Coronary artery (tissue), 2 donors: ENCODE measurements around the gene CCL2.

ENCODE experiments used
- DNase-seq: peaks from one replicate; pipeline ENCODE4 v3.0.0-alpha.2; 2017; ENCODE audit warnings: low spot score
- H3K27ac ChIP-seq, 2 donors: fragments of 200-600 bp; sonication (generic); one replicate each; pipeline ENCODE4 v1.5.1; 2016 to 2019
- H3K4me3 ChIP-seq: fragments of 200-600 bp; sonication (generic); 2 replicates; pipeline ENCODE4 v1.5.1; 2016; ENCODE audit warnings: mild to moderate bottlenecking, moderate library complexity
- CTCF ChIP-seq: fragments of 200-600 bp; sonication (generic); IDR thresholded peaks from one replicate; pipeline ENCODE4 v1.5.1; 2019; ENCODE audit warnings: antibody characterized with exemption

CCL2 gene

DNA sequence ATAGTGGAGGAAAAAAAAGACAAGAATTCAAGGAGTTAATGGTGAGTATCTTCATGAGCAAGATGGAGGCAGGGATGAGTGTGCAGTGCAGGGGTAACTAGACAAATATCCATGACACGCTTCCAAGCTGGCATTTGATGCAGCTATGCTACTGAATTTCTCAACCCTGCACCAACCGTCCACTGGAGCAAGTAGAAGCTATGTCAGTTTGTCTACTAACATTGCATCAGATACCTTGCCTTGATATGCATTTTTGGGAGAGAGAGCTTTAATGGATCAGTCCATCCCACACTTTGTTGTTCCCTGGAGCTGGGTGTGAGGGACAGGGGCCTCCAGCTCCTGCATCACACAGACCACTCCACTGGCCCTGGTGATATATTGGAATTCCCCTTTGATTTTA is 46.9 kb downstream of the CCL2 start:
- Histone ChIP-seq H3K27ac (no peak overlapping the region), H3K4me3 (no peak overlapping the region)
- DNase-seq, result peak; percentile 14
- TF ChIP-seq CTCF, result no peak

- no peak overlapping the region for H3K27ac ChIP-seq
- peak; percentile 14 for DNase-seq
- TF ChIP-seq CTCF, result no peak
- H3K4me3 ChIP-seq, result no peak overlapping the region
Measured at GRCh38 chr17:34302636-34303035, 47.6 kb downstream of the CCL2 start.

DNA sequence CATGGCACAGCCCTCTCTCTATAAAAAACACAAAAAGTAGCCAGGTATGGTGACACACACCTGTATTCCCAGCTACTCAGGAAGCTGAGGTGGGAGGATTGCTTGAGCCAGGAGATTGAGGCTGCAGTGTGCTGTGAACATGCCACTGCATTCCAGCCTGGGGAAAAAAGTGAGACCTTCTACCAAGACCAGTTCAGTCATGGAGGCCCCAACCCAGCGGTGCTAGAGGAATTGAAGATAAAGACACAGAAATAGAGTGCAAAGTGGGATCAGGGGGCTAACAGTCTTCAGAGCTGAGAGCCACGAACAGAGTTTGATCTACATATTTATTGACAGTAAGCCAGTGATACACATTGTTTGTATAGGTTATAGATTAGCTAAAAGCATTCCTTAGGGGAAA is 48.5 kb downstream of the CCL2 start:
- Histone ChIP-seq H3K27ac (no peak overlapping the region), H3K4me3 (no peak overlapping the region)
- no peak for TF ChIP-seq CTCF
- DNase-seq, result peak; percentile 58

DNA sequence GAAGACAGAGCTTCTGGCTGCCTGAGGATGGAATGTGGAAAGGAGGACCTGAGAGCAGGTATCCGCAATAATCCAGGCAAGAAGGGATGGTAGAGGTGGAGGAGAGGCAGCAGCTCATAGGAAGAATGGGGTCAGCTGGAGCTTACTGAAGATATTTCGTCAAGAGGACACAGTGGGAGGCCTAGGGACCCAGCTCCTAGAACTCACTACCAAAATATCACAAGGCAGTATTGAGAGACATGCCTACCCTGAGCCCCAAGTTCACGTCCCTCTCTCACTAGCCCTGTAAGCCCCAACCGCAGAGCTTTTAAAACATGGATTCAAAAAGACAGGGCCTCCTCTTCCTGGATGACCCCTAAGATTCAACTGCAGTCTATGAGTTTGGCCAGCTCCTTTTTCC is 50.0 kb downstream of the CCL2 start:
- H3K4me3 ChIP-seq, result no peak overlapping the region
- no peak overlapping the region for H3K27ac ChIP-seq
- TF ChIP-seq CTCF, result no peak

DNA sequence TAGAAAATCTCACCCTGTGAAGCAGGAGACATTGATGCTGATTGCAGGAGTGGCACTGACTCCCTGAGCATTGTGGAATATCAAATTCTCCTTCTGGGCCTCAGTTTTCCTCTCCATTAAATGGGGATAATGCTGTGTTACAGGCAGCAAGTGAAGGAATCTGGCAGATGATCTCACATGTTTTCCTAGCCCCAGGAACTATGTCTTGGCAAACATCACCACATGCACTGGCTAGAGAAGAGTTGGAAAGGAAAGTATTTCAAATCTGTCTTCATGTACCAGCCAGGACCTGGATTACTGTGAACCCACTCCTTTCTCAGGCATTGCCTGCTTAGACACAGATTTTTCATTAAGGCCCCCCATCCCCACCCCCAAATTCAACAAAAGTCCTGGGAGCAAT is 50.5 kb downstream of the CCL2 start:
- H3K4me3 ChIP-seq, result no peak overlapping the region
- no peak overlapping the region for H3K27ac ChIP-seq
- no peak for TF ChIP-seq CTCF
- peak; percentile 21 for DNase-seq

More for the DNA sequence above, 50.0 kb downstream of the CCL2 start:
- peak; percentile 9 for DNase-seq

DNA sequence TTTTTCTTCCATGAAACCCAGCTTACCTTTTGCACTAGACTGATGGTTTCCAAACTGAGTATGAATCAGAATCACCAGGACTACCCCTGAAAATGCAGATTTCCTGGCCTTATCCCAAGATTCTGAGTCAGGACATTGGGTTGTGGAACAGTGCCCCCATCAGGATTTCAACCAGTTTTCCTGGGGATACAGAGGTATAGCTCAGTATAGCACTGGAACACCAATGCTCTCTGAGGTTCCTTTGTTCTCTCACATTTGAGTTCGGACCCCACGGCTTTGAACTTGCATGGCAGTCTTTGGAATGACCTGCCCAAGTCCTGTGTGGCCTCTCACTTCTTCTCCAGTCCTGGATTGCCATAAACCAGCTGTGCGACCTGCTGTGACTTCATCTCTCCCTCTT is 51.4 kb downstream of the CCL2 start:
- peak; percentile 72 for DNase-seq
- Histone ChIP-seq H3K27ac (no peak overlapping the region), H3K4me3 (no peak overlapping the region)
- peak; percentile 32 for TF ChIP-seq CTCF
